ENCODE measurements around the gene NLRP12.

- TF ChIP-seq POLR2A (IDR thresholded peaks at IDR 0.05) (no peak), CTCF (IDR thresholded peaks at IDR 0.05) (no peak)
Observed at GRCh38 chr19:53866865-53867224, 42.7 kb upstream of the NLRP12 start.

All from ovary (tissue), 3 donors.